IPS-18a (cell line): ENCODE results near the gene CACNA1C.

ENCODE experiments used
- H3K27ac ChIP-seq: one replicate; pipeline ENCODE4 v1.5.1; 2013; ENCODE audit warnings: low read length
- H3K27me3 ChIP-seq: one replicate; pipeline ENCODE4 v1.6.1; 2013; ENCODE audit warnings: mild to moderate bottlenecking, low read length; ENCODE audit not compliant: control insufficient read depth, insufficient read depth
- H3K36me3 ChIP-seq: one replicate; pipeline ENCODE4 v1.6.1; 2013; ENCODE audit warnings: low read depth, low read length; ENCODE audit not compliant: control insufficient read depth
- H3K4me1 ChIP-seq: one replicate; pipeline ENCODE4 v1.6.1; 2013; ENCODE audit warnings: low read depth, low read length; ENCODE audit not compliant: control insufficient read depth
- H3K4me3 ChIP-seq: one replicate; pipeline ENCODE4 v1.5.1; 2013; ENCODE audit warnings: low read length
- H3K9ac ChIP-seq: one replicate; pipeline ENCODE4 v1.6.1; 2013; ENCODE audit warnings: mild to moderate bottlenecking, low read length, moderate library complexity
- H3K9me3 ChIP-seq: one replicate; pipeline ENCODE4 v1.6.1; 2013; ENCODE audit warnings: low read depth, low read length; ENCODE audit not compliant: control insufficient read depth

Gene CACNA1C

DNA sequence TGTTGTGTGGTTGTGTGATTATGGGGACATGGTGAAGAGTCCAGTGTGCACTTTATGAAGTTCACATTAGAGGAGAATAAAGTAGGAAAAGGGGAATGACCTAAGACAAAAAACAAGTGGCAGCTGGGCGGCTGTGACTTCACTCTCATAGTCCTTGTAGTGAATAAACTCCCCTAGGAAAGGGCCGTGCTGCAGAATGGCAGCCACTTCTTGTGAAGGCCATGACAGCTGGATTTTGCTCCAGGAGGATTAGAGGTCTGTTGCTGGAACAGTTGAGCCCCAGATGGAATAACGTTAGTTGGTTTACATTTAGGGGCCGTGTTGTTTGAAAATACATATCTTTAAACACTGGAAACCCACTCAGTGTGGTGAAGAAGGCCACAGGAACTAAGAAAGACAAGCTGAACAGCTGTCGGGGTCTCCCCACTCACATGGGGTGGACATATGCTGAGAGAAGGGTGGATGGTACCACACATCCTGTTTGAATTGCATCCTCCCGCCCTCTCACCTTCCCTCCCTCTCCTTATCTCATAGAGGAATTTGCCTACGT is 276.9 kb downstream of the CACNA1C start:
- Histone ChIP-seq H3K9ac (no peak overlapping the region), H3K36me3 (no peaks in the 10 kb centered on the region), H3K4me1 (no peaks in the 10 kb centered on the region), H3K9me3 (no peaks in the 10 kb centered on the region), H3K4me3 (no peak overlapping the region), H3K27me3 (no peaks in the 10 kb centered on the region), H3K27ac (no peak overlapping the region)

DNA sequence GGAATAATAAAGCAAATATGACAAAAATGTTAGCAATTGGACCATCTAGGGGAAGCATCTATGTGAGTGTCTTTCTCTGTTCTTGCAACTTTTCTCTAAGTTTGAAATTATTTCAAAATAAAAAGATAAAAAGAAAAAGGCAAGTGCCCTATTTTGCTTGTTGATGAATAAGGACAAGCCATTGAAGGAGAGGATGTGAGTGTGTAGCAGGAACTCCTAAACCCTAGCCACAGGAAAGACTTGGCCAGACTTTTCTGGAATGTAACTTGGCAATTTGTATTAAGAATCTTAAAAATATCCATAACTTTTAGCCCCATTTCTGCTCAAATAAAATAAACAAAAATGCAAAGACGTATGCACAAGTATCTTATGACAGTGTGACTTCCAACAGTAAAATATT is 279.4 kb downstream of the CACNA1C start:
- H3K36me3 ChIP-seq, result no peaks in the 10 kb centered on the region
- H3K4me3 ChIP-seq, result no peak overlapping the region
- no peaks in the 10 kb centered on the region for H3K4me1 ChIP-seq
- H3K9me3 ChIP-seq, result no peaks in the 10 kb centered on the region
- no peak overlapping the region for H3K9ac ChIP-seq
- H3K27me3 ChIP-seq, result no peaks in the 10 kb centered on the region
- no peak overlapping the region for H3K27ac ChIP-seq

DNA sequence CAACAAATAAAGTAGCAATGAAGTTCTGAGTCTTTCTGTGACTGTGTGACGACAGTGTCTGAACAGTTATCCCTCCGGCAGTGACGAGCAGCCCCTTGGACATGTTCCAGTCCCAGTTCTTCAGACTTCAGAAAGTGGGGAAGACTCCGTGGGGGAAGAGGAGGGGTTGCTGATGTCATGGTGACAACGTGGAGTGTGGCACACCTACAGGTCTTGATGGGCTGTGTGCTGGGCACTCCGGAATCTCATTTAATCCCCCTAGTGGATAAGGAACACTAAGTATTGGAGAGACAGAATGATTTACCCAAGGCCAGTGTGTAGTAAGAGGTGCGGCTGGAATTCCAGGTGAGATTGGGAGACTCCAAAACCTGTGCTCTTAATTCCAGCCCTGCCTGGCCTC is 280.2 kb downstream of the CACNA1C start:
- Histone ChIP-seq H3K9me3 (no peaks in the 10 kb centered on the region), H3K27me3 (no peaks in the 10 kb centered on the region), H3K27ac (no peak overlapping the region), H3K9ac (no peak overlapping the region), H3K4me1 (no peaks in the 10 kb centered on the region), H3K4me3 (no peak overlapping the region), H3K36me3 (no peaks in the 10 kb centered on the region)

DNA sequence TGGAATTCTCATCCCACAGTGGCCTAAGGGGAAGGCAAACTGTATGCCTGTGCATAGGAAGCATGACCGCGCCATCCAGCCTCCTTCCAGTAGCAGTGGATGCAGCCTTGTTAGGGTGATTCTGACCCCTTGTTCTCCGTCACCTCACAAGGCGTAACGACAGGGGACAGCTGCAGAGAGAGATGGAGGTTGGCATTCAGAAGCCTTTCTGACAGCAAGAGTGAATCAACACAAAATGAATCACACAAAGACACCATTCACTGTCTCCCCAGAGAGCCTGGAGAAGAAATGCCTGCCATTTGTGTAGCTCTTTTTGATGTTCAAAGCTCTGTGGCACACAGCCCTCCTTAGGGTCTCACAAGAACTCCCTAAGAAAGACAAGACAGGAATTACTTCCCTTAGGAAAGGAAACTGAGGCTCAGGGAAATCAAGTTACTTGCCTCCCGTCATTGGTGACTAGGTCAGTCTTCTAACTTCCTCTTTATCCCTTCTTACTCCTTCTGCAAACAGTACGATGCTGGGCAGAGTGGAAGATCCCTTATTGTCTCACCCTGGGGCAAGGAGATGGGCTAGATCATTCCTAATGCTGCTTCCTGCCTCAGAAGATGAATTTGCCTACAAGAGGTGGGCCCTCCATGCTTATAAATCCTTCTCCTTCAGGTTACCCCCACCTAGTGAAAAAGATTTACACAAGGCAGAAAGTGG is 280.9 kb downstream of the CACNA1C start:
- H3K27me3 ChIP-seq, result no peaks in the 10 kb centered on the region
- no peak overlapping the region for H3K4me3 ChIP-seq
- H3K4me1 ChIP-seq, result no peaks in the 10 kb centered on the region
- H3K9me3 ChIP-seq, result no peaks in the 10 kb centered on the region
- H3K36me3 ChIP-seq, result no peaks in the 10 kb centered on the region
- H3K9ac ChIP-seq, result no peak overlapping the region
- no peak overlapping the region for H3K27ac ChIP-seq

DNA sequence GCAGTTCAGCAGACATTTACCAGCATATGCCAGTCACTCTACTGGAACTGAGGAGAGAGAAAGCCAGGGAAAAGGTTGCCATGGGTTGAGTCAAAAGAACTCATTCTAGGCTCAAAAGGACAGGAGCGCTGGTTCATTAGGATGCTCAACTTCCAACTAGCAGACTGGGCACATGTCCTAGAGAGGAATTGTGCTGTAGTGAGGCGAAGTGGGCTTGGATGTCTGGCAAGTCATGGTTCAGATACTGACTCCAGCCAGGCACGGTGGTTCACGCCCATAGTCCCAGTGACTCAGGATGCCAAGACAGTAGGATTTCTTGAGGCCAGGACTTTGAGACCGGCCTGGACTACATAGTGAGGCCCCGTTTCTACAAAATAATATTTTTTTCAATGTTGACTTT is 281.5 kb downstream of the CACNA1C start:
- Histone ChIP-seq H3K27ac (no peak overlapping the region), H3K9ac (no peak overlapping the region)

DNA sequence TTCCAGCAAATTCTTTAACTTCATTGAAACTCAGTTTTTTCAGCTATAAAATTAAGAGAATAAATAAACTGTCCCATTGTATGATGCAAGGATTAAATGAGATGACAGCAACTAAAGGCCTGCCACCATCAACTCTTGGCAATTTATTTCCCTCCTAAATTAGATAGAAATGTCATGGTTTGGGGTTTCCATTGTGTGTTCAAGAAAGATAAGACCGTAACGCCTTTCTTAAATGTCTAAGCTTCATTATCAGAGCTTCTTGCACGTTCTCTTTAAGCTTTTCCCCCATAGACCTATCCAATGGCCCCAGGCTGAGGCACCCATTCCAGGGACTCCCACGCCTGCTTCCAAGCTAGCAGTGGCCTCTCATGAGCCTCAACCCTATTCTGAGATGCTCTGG is 281.9 kb downstream of the CACNA1C start:
- Histone ChIP-seq H3K9ac (no peak overlapping the region), H3K27me3 (no peaks in the 10 kb centered on the region), H3K4me1 (no peaks in the 10 kb centered on the region), H3K36me3 (no peaks in the 10 kb centered on the region), H3K9me3 (no peaks in the 10 kb centered on the region), H3K27ac (no peak overlapping the region), H3K4me3 (no peak overlapping the region)

More for the DNA sequence above, 281.5 kb downstream of the CACNA1C start:
- no peaks in the 10 kb centered on the region for H3K36me3 ChIP-seq
- H3K4me1 ChIP-seq, result no peaks in the 10 kb centered on the region
- H3K9me3 ChIP-seq, result no peaks in the 10 kb centered on the region
- no peaks in the 10 kb centered on the region for H3K27me3 ChIP-seq
- H3K4me3 ChIP-seq, result no peak overlapping the region

DNA sequence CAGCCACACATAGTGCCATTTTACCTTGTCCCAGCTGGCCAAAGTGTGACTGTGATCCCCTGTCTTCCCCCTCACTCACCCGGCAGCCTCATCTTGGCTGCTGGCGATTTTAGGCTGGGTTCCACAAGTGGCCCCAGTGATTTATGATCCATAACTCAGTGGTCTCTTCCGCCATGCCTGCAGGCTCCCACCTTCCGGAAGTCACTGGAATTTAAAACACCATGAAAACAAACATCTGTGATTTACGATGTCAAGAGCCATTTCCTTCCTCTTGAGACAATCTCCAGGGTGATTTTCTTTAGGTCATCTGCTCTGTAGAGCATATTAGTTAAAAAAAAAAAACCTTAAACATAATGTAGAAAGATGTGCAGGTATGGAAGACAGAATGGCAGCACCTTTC is 282.3 kb downstream of the CACNA1C start:
- H3K4me3 ChIP-seq, result no peak overlapping the region
- no peaks in the 10 kb centered on the region for H3K36me3 ChIP-seq
- no peak overlapping the region for H3K27ac ChIP-seq
- no peaks in the 10 kb centered on the region for H3K4me1 ChIP-seq
- H3K9ac ChIP-seq, result no peak overlapping the region
- H3K9me3 ChIP-seq, result no peaks in the 10 kb centered on the region
- no peaks in the 10 kb centered on the region for H3K27me3 ChIP-seq

DNA sequence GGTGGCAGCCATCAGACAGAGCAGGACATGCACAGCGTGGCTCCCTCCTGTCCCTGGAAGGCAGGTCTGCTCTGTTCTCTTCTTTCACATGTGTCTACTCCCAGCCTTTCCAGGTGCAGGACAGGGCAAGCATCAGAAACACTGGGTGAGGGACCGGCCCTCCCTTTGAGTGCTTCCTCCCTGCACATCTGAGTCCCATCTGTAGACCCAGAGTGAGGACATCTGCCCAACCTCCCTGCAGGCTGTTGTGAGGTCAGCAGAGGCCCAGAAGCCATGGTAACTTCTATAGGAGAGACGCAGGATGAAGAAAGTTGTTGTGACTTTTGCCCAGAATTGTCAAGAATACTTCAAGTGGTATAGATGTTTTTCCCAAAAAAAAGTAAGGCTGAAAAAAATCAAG is 282.7 kb downstream of the CACNA1C start:
- H3K27ac ChIP-seq, result no peak overlapping the region
- no peak overlapping the region for H3K9ac ChIP-seq
- no peak overlapping the region for H3K4me3 ChIP-seq
- no peaks in the 10 kb centered on the region for H3K9me3 ChIP-seq
- H3K27me3 ChIP-seq, result no peaks in the 10 kb centered on the region
- no peaks in the 10 kb centered on the region for H3K4me1 ChIP-seq
- H3K36me3 ChIP-seq, result no peaks in the 10 kb centered on the region

DNA sequence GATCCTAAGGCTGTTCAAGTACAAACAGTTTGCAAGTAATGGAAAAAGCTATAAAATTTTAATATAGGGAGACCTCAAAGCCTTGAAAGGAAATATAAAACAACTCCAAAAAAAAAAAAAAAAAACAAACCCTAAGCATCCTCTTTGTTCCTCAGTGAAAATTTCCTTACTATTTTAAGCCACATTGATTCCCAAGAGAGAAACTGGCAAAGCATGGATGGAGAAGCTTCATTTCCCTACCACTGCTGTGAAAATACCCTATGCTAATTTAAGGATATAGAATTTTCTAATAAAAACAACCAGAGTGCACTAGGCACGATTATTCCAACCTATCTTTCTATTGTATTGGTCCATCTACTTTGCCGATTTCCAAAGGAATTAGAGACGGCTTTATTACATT is 283.1 kb downstream of the CACNA1C start:
- no peak overlapping the region for H3K4me3 ChIP-seq
- H3K27me3 ChIP-seq, result no peaks in the 10 kb centered on the region
- H3K9ac ChIP-seq, result no peak overlapping the region
- H3K4me1 ChIP-seq, result no peaks in the 10 kb centered on the region
- no peaks in the 10 kb centered on the region for H3K9me3 ChIP-seq
- H3K36me3 ChIP-seq, result no peaks in the 10 kb centered on the region
- no peak overlapping the region for H3K27ac ChIP-seq

DNA sequence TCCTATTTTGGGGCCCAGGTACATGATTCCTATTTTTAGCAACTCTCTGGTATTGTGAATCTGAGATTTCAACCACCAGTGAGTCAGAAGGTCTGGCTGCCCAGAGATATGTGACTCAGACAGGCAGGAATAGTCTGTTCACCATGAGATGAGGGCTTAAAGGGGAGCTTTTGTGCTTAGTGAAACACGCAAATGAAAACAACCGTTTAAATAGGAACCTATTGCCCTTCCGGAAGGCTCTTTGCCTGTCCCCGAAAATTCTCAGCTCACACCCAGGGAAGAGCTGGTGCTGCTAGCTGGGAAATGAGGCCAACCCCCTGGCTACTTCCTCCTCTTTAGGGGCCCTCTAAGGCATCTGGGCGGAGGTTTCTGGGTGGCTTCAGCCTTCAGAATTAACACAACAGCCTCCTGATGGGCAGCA is 283.6 kb downstream of the CACNA1C start:
- H3K9ac ChIP-seq, result no peak overlapping the region
- no peak overlapping the region for H3K27ac ChIP-seq
- H3K4me1 ChIP-seq, result no peaks in the 10 kb centered on the region
- no peak overlapping the region for H3K4me3 ChIP-seq
- no peaks in the 10 kb centered on the region for H3K27me3 ChIP-seq
- H3K36me3 ChIP-seq, result no peaks in the 10 kb centered on the region
- no peaks in the 10 kb centered on the region for H3K9me3 ChIP-seq

DNA sequence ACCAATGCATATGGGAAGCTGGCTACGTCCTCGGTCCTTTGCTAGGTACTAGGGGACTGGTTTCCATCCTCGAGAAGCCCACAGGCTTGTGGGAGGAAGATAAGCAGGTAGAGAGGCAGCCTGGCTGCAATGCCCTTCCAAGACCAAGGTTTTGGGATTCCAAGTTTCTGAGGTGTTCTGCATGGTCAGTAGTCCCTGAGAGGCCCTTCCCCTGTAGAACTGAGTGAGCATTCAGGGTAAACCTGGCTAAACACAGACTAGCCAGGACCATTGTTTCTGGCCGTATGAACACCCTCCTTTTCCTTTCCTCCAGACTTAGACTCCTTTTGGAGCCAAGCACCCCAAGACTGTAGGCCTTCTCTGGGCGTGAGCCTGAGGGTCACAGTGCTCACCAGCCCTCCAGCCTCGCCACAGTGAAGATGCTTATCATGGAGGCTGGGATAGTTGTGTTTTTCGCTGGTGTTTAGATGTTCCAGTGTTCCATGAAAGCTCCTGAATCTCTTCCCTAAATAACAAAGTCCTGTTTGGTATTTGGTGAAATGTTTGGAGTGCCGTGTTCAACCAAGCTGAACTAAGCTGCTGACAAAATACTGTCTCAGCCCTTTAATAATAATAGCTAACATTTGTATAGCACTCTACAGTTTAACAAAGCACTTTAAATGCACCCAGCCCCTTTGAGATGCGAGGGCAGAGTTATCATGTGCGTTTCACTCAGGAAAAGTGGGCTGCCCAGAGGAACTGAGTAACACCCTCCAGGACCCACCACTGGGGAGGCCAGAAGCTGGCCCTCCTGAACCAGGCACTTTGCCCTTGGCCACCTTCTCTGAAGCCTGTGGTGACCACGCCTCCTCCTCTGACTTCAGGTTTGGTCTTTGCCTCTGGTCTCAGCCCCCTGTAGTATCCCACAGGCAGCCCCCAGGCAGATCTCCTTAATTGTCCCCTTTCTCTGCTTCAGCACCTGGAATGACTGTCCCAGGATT is 284.5 kb downstream of the CACNA1C start:
- no peaks in the 10 kb centered on the region for H3K36me3 ChIP-seq
- no peaks in the 10 kb centered on the region for H3K4me1 ChIP-seq
- no peak overlapping the region for H3K4me3 ChIP-seq
- H3K9me3 ChIP-seq, result no peaks in the 10 kb centered on the region
- no peaks in the 10 kb centered on the region for H3K27me3 ChIP-seq
- H3K27ac ChIP-seq, result no peak overlapping the region
- no peak overlapping the region for H3K9ac ChIP-seq
